ENCODE measurements around the gene CACNA2D1.
A peak's percentile ranks its signal among the peaks of the same experiment; 100 is the strongest.

The CACNA2D1 gene

GRCh38 chr7:82289889-82290288 is 153.7 kb downstream of the CACNA2D1 start:
- DNase-seq (ENCODE audit: low read depth in 2 of 2): no peak
- H3K4me3 ChIP-seq (replicated peaks in 1 of 2; ENCODE audit: low read depth in 2 of 2, low read length in 2 of 2): no peak overlapping the region
- no peak for TF ChIP-seq CTCF (IDR thresholded peaks at IDR 0.05; ENCODE audit: low read depth, low read length)

DNA sequence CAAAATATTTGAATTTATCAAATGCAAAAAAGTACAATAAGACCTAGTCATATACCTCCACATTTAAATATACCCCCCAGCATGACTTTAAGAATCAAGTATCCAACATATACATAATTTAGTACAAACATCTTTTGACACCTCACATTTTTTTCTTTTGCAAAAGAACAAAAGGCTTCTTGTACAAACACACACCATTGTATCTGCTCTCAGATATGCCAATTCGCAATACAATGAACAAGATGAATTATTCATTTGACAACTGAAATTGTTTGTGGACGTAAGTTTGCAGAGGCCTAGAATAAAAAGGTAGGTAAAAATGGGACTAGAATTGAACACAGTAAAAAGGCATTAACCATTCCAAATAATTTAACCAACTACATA is 154.4 kb downstream of the CACNA2D1 start:
- no peak overlapping the region for H3K4me3 ChIP-seq (replicated peaks in 1 of 2; ENCODE audit: low read depth in 2 of 2, low read length in 2 of 2)
- DNase-seq (ENCODE audit: low read depth in 2 of 2): no peak
- TF ChIP-seq CTCF (IDR thresholded peaks at IDR 0.05; ENCODE audit: low read depth, low read length): no peak

GRCh38 chr7:82286798-82287140 is 156.8 kb downstream of the CACNA2D1 start:
- no peak overlapping the region for H3K4me3 ChIP-seq (replicated peaks in 1 of 2; ENCODE audit: low read depth in 2 of 2, low read length in 2 of 2)
- no peak for TF ChIP-seq CTCF (IDR thresholded peaks at IDR 0.05; ENCODE audit: low read depth, low read length)
- no peak for DNase-seq (ENCODE audit: low read depth in 2 of 2)

DNA sequence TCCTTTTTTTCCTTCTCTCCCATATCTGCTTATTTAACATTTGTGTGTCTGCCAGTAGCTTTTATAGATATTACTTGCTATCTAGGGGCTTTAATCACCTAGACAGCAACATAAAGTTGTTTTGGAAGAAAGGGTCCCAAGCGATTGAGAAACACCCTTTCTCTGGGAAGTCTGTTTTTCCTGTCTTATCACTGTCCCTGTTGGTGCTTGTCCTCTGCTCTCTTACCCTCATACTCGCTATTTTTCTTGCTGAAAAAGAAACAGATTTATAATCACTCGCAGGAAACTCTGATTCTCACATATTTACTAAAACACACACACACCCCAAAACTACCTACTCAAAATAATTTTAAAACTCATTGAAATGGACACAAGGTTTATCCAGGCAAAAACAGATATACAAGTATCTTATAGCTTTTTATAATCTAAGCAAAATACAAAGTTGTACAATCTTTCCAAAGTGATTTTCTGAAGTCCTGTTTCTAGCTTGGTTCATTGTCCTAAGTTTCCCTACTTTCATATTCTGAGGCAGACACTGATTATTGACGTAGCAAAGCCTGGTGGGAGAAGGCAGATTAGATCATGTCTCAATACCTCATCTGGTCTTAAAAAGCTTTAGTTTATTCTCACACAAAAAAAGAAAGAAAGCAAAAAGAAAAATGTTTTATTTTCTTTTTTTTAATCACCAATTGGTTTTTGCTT is 157.3 kb downstream of the CACNA2D1 start:
- no peak for TF ChIP-seq CTCF (IDR thresholded peaks at IDR 0.05; ENCODE audit: low read depth, low read length)
- peak; percentile 18 to 21 for DNase-seq (ENCODE audit: low read depth in 2 of 2)
- no peak overlapping the region for H3K4me3 ChIP-seq (replicated peaks in 1 of 2; ENCODE audit: low read depth in 2 of 2, low read length in 2 of 2)

DNA sequence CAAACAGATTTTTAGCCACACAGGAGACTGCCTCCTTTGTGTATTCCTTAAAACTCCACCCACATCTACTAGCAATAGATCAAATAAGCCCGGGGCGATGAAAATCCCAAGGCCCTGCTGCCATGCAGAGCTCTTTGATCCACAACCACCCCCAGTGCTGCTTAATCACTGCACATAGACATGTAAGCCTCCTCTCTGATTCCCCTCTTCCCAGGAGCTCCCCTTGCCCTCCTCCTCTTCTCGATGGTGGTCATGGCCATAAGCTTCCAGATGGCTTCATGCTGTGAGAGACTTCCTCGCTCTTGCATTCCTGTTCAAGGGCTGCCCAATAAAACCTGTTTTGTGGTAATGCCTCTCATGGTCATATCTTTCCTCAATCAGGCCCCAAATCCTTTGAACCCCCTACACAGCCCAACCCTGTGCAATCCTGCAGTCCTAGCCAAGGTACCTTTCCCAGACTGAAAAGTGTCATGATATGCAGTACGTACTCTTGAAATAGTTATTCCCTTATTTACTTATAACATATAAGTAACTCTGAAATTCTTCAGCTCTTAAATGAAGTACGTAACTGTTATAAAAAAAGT is 158.5 kb downstream of the CACNA2D1 start:
- TF ChIP-seq CTCF (IDR thresholded peaks at IDR 0.05; ENCODE audit: low read depth, low read length): no peak
- H3K4me3 ChIP-seq (replicated peaks in 1 of 2; ENCODE audit: low read depth in 2 of 2, low read length in 2 of 2): no peak overlapping the region
- DNase-seq (ENCODE audit: low read depth in 2 of 2): no peak

GRCh38 chr7:82275342-82275741 is 168.2 kb downstream of the CACNA2D1 start:
- no peak for DNase-seq (ENCODE audit: low read depth in 2 of 2)
- H3K4me3 ChIP-seq (replicated peaks in 1 of 2; ENCODE audit: low read depth in 2 of 2, low read length in 2 of 2): no peak overlapping the region
- TF ChIP-seq CTCF (IDR thresholded peaks at IDR 0.05; ENCODE audit: low read depth, low read length): no peak

- no peak overlapping the region for H3K4me3 ChIP-seq (replicated peaks in 1 of 2; ENCODE audit: low read depth in 2 of 2, low read length in 2 of 2)
- no peak for TF ChIP-seq CTCF (IDR thresholded peaks at IDR 0.05; ENCODE audit: low read depth, low read length)
- DNase-seq (ENCODE audit: low read depth in 2 of 2): no peak
Measured at GRCh38 chr7:82274681-82275080, 168.9 kb downstream of the CACNA2D1 start.
